Body of pancreas (tissue), 4 donors: ENCODE measurements around the gene TXNDC2. TPM values are rescaled to one million over a fixed set of nuclear protein-coding genes. Genes with fewer than 3 reads are reported as not detected.

Source experiments
- ATAC-seq: fragments of 150-250 bp; one replicate; pipeline ENCODE4 v1.9.1; 2016
- DNase-seq, 4 donors: peaks; one replicate each; pipeline ENCODE4 v3.0.0-alpha.2; 2019
- H3K27ac ChIP-seq, 4 donors: fragments of 200-600 bp; sonication (generic); 1 replicate in 3 of 4; 2 replicates in 1 of 4; pipeline versions ENCODE4 v1.5.1 to v1.6.1; 2016 to 2019; ENCODE audit warnings: mild to moderate bottlenecking in 1 of 4, mixed read lengths in 1 of 4, moderate library complexity in 1 of 4
- H3K27me3 ChIP-seq, 2 donors: fragments of 200-600 bp; sonication (generic); one replicate each; pipeline ENCODE4 v1.6.0; 2016; ENCODE audit warnings: mild to moderate bottlenecking in 1 of 2
- H3K36me3 ChIP-seq, 2 donors: fragments of 200-600 bp; sonication (generic); replicated peaks in 1 of 2; 2 replicates each; pipeline ENCODE4 v1.5.1; 2016; ENCODE audit warnings: low read depth in 2 of 2; ENCODE audit not compliant: insufficient read depth in 1 of 2
- H3K4me1 ChIP-seq: fragments of 200-600 bp; sonication (generic); one replicate; pipeline ENCODE4 v1.6.0; 2016
- H3K4me3 ChIP-seq, 2 donors: fragments of 200-600 bp; sonication (generic); 1 replicate in 1 of 2; 2 replicates in 1 of 2; pipeline ENCODE4 v1.5.1; 2016 to 2019
- H3K9me3 ChIP-seq, 3 donors: fragments of 200-600 bp; sonication (generic); 1 replicate in 2 of 3; 2 replicates in 1 of 3; pipeline ENCODE4 v1.5.1; 2016
- POLR2A ChIP-seq, 3 donors: fragments of 450-650 bp; IDR thresholded peaks; one replicate each; pipeline ENCODE4 v1.6.1; 2016; ENCODE audit warnings: antibody characterized with exemption in 3 of 3, mild to moderate bottlenecking in 2 of 3
- WGBS, 2 donors: methylation state at CpG; one replicate each; pipeline ENCODE4 v1.1.5; 2017; 5-methylcytosine and 5-hydroxymethylcytosine counted together
- intact Hi-C: fragments of 100-400 bp; cut with DNase I; formaldehyde crosslinking; loops from one replicate; pipeline ENCODE4 v1.15.1; 2023
- total RNA-seq, 2 donors: library from RNA; depleted of rRNA; stranded (reverse); fragments of >200 nt; gene quantifications; one replicate each; pipeline ENCODE4 v1.1.0, GENCODE V29; 2016
- TF ChIP-seq, protein P1 (sequence below), 7 experiments: fragments of 450-650 bp in 4 of 7; fragments of 200-600 bp in 3 of 7; sonication (generic) in 3 of 7; IDR thresholded peaks; one replicate each; pipeline ENCODE4 v1.5.1; 2016 to 2019; ENCODE audit warnings: antibody characterized with exemption in 7 of 7

TXNDC2 gene
- total RNA-seq, 2 donors from 2014 or later = not detected

DNA sequence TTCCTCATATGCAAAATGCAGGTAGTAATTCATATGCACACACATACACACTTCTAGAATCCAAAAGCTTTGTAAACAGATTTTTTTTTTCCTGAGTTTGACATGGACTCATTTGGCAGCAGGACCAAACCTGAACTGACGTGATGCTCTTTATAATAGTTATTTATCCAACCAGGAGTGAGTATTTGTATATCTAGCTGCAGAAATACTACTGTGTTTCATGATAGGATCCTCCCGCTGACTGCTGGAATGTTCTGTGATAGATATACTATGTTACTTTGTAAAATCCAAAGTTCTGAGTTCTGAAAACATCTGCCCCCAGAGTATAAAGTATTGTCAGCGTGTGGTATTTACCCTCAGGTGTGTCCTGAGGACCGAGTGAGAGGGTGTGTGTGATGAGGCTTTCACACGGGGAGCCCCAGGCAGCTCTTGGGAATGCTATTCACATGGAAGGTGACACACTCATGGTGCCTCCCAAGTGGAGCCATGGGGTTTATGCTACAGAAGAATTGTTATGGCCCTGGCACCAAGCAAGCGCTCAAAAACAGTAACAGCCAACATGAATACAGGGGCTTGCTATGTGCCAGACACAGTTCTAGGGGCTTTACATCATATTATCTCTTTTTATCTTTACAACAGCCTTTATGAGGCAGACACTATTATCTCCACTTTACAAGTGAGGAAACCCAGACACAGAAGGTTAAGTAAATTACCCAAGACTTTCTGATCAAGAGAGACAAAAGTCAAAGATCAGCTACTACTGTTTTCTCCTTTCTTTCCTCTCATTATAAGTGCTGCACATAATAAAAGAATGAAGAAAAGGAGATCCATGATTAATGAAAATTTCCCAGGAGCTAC is 16.7 kb upstream of the TXNDC2 start:
- Histone ChIP-seq H3K4me3 (no peak overlapping the region), H3K4me1 (peaks cover 16% of the 10 kb centered on the region), H3K9me3 (peaks cover 0 to 5% (median 0%) of the 10 kb centered on the region in 3 donors), H3K27ac (no peak overlapping the region), H3K36me3 (no peaks in the 10 kb centered on the region), H3K27me3 (no peaks in the 10 kb centered on the region)
- intact Hi-C loops = no loop called here
- DNase-seq (no peak), ATAC-seq (no peak)
- no peak for TF ChIP-seq POLR2A (IDR thresholded peaks at IDR 0.05)
- TF ChIP-seq, protein P1, sequence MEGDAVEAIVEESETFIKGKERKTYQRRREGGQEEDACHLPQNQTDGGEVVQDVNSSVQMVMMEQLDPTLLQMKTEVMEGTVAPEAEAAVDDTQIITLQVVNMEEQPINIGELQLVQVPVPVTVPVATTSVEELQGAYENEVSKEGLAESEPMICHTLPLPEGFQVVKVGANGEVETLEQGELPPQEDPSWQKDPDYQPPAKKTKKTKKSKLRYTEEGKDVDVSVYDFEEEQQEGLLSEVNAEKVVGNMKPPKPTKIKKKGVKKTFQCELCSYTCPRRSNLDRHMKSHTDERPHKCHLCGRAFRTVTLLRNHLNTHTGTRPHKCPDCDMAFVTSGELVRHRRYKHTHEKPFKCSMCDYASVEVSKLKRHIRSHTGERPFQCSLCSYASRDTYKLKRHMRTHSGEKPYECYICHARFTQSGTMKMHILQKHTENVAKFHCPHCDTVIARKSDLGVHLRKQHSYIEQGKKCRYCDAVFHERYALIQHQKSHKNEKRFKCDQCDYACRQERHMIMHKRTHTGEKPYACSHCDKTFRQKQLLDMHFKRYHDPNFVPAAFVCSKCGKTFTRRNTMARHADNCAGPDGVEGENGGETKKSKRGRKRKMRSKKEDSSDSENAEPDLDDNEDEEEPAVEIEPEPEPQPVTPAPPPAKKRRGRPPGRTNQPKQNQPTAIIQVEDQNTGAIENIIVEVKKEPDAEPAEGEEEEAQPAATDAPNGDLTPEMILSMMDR (IDR thresholded peaks at IDR 0.05) = no peak
- WGBS, 2 donors = 71 to 80% methylated on average over 6 of the region's 6 CpGs

DNA sequence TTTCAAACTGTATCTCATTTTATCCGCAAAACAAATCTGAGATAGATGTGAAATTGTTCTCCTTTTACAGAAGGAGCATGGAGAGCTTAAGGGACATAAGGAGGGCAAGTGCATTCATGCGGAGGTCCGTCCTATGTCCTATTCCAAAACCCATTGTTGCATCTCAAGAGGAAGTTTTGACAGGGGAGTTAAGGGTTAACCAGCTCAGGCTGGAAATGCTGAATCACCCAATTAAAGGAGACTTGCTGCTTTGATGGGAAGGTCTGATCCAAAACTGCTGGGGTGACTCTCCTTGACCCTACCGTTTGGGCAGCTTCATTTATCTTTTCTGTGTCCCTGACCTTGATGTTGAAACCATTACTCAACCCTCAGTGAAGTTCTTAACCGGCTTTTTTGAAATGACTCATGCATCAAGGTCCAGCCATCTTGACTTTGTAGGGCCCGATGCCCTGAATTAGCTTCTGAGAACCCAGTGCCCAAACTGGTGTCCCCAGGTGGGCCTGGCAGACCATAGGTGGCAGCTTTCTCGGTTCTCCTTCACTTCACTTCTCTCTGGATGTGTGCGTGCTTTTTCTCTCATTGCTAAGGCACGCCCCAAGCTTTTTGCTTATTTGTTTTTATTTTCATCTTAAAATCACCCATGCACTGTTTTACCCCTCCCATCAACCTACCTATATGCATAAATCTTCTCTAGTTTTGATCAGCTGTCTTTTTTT is 15.9 kb upstream of the TXNDC2 start:
- peak; percentile 87 for ATAC-seq
- H3K27ac ChIP-seq = peak overlapping the region in 2 of 4 donors; percentile 2 to 52
- no peak for TF ChIP-seq POLR2A (IDR thresholded peaks at IDR 0.05)
- TF ChIP-seq, protein P1 (IDR thresholded peaks at IDR 0.05) = no peak
- H3K36me3 ChIP-seq = no peaks in the 10 kb centered on the region
- no peaks in the 10 kb centered on the region for H3K27me3 ChIP-seq
- no peak overlapping the region for H3K4me3 ChIP-seq
- peaks cover 0 to 5% (median 0%) of the 10 kb centered on the region in 3 donors for H3K9me3 ChIP-seq
- 60 to 62% methylated on average over 9 of the region's 9 CpGs for WGBS, 2 donors
- intact Hi-C loops = no loop called here
- peaks cover 16% of the 10 kb centered on the region for H3K4me1 ChIP-seq
- peak; percentile 23 to 59 (median 36) for DNase-seq

DNA sequence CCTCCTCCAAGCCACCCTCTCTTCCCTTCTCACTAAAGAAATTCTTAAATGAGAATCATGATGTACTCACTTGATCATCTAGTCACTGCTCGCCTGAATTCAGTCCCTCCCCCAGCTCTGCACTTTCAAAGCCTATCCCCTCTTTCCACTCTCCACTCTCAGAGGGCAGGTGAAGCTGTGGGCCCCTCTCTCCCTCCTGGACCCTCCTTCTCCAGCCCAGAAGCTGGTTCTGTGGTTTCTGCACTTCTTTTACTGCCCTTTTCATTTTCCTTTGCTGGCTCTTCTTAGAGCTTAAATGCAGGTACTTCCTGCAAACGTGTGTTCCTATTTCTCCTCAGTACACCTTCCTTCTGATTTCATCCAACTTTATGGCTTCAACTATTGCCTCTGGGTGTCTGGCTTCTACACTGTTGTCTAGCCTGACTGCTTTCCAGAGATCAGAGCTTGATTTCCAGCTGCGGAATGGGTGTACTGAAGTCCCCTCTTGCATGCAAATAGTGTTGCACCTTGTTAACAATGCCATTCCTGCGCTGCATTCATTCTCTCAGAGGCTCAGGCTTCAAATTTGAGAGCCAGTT is 15.3 kb upstream of the TXNDC2 start:
- DNase-seq (no peak), ATAC-seq (no peak)
- Histone ChIP-seq H3K9me3 (peaks cover 0 to 5% (median 0%) of the 10 kb centered on the region in 3 donors), H3K4me3 (no peak overlapping the region), H3K36me3 (no peaks in the 10 kb centered on the region), H3K27me3 (no peaks in the 10 kb centered on the region), H3K4me1 (peaks cover 16% of the 10 kb centered on the region), H3K27ac (peak overlapping the region in 2 of 4 donors; percentile 2 to 52)
- WGBS, 2 donors = 77% methylated on average over 4 of the region's 4 CpGs
- intact Hi-C loops = no loop called here
- TF ChIP-seq, protein P1 (IDR thresholded peaks at IDR 0.05) = no peak
- TF ChIP-seq POLR2A (IDR thresholded peaks at IDR 0.05) = no peak

DNA sequence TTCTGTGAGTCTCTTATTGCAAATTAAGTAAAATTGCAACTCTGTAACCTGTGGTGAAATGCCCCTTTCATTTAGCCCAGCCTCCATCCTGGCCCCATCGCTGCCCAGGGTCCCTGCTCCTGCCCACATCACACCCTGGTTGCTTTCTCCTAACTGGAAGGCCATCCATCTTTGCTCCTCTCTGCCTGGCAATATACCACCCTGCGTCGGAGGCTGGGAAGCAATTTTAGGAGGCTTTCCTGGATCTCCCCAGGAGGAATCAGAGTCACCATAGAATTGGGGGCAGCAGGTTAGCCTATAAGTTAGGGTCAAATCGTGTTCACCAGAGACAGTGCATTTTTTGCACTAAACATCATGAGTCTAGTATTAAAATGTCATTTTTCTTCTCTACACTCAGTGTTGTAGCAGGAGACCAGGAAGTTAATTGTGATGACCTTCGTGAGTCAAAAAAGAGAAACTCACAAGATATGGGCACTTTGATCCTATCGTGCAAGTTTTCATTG is 14.5 kb upstream of the TXNDC2 start:
- no peak for TF ChIP-seq POLR2A (IDR thresholded peaks at IDR 0.05)
- TF ChIP-seq, protein P1 (IDR thresholded peaks at IDR 0.05) = no peak
- Histone ChIP-seq H3K9me3 (no peaks in the 10 kb centered on the region), H3K27ac (no peak overlapping the region), H3K4me3 (no peak overlapping the region), H3K4me1 (peaks cover 17% of the 10 kb centered on the region), H3K27me3 (no peaks in the 10 kb centered on the region), H3K36me3 (no peaks in the 10 kb centered on the region)
- WGBS, 2 donors = 70 to 72% methylated on average over 6 of the region's 6 CpGs
- intact Hi-C loops = no loop called here
- no peak for ATAC-seq
- no peak for DNase-seq
